Measurements from ENCODE around the gene RAB20. TPM values are rescaled to one million over a fixed set of nuclear protein-coding genes. Genes with fewer than 3 reads are reported as not detected.

The RAB20 gene
- total and polyA plus RNA-seq, 2 of the 8 experiments (the other 6 are each of a cell fraction or from before 2014, with no cell fraction given) = 14.8 to 27.9 TPM

- no peak overlapping the region for H3K23ac ChIP-seq (ENCODE audit: insufficient read length)
- WGBS, 2 experiments (ENCODE audit: extremely low coverage in 1 of 2, insufficient coverage in 1 of 2, insufficient read length in 1 of 2, insufficient replicate concordance in 2 of 2, low coverage in 1 of 2, low lambda C conversion rate in 2 of 2, missing lambda C conversion rate in 1 of 2) = 85% methylated on average over 16 of the region's 16 CpGs; no CpG with 5 or more reads in 1 of the 2 experiments
- TF ChIP-seq RBBP5 (IDR thresholded peaks at IDR 0.05; ENCODE audit: borderline replicate concordance, low read depth, low read length) = no peak
- TF ChIP-seq CTBP2 (IDR thresholded peaks at IDR 0.05; ENCODE audit: borderline replicate concordance, insufficient read depth, insufficient read length, low read length) = no peak
- no peak for TF ChIP-seq SIRT6 (IDR thresholded peaks at IDR 0.05; ENCODE audit: low read length)
- no peak for TF ChIP-seq BCL11A (IDR thresholded peaks at IDR 0.05; ENCODE audit: low read depth in 2 of 2, low read length in 2 of 2)
- TF ChIP-seq CEBPB (IDR thresholded peaks at IDR 0.05; ENCODE audit: low read depth, low read length) = no peak
- TF ChIP-seq CTCF (IDR thresholded peaks at IDR 0.05; ENCODE audit: control extremely low read depth in 1 of 3, insufficient read depth in 1 of 3, low read depth in 1 of 3, low read length in 3 of 3) = no peak
- TF ChIP-seq SP1 (IDR thresholded peaks at IDR 0.05; ENCODE audit: low read depth, low read length) = no peak
- no peak for TF ChIP-seq ATF2 (IDR thresholded peaks at IDR 0.05; ENCODE audit: low read length)
- no peak for TF ChIP-seq NRF1 (IDR thresholded peaks at IDR 0.05; ENCODE audit: low read depth, low read length)
Measured at GRCh38 chr13:110597041-110597689, 35.6 kb upstream of the RAB20 start.

More at GRCh38 chr13:110597041-110597689, 35.6 kb upstream of the RAB20 start:
- DNase-seq (ENCODE audit: low read depth in 1 of 2, low spot score in 2 of 2) (no peak), FAIRE-seq (no peak)
- Histone ChIP-seq H3K56ac (replicated peaks; ENCODE audit: insufficient read length, low read depth, low read length) (no peak overlapping the region), H2AK5ac (ENCODE audit: low read depth, low read length) (no peak overlapping the region), H2BK5ac (ENCODE audit: low read depth, low read length) (no peak overlapping the region), H3K9me3 (ENCODE audit: insufficient read depth in 2 of 2, low read depth in 1 of 2, low read length in 1 of 2) (no peaks in the 10 kb centered on the region), H4K20me1 (replicated peaks in 1 of 2; ENCODE audit: control insufficient read depth in 1 of 2, insufficient read depth in 2 of 2, low read length in 2 of 2) (no peaks in the 10 kb centered on the region), H3K23me2 (ENCODE audit: low read depth, low read length) (no peaks in the 10 kb centered on the region), H2BK20ac (ENCODE audit: low read length) (no peak overlapping the region), H3K18ac (ENCODE audit: extremely low read depth, low read length) (no peak overlapping the region), H3K27ac (ENCODE audit: low read depth, low read length) (no peak overlapping the region), H3K4me1 (replicated peaks in 1 of 4; ENCODE audit: control insufficient read depth in 3 of 4, insufficient read depth in 4 of 4, low read length in 3 of 4) (no peaks in the 10 kb centered on the region), H2AFZ (ENCODE audit: low read length) (no peak overlapping the region), H3K4ac (replicated peaks; ENCODE audit: insufficient read length, low read depth, low read length) (no peak overlapping the region), H2BK12ac (ENCODE audit: low read depth, low read length) (no peak overlapping the region), H3K79me2 (ENCODE audit: control insufficient read depth in 1 of 2, insufficient read depth in 2 of 2, low read length in 2 of 2) (no peaks in the 10 kb centered on the region), H3K4me2 (ENCODE audit: insufficient read depth in 1 of 2, low read depth in 2 of 2, low read length in 2 of 2) (no peak overlapping the region), H3K14ac (ENCODE audit: insufficient read length) (no peak overlapping the region), H4K5ac (ENCODE audit: insufficient read length, low read depth, low read length) (no peak overlapping the region), H4K8ac (ENCODE audit: extremely low read depth, insufficient read depth, low read length) (no peak overlapping the region), H3K79me1 (ENCODE audit: low read depth, low read length) (no peaks in the 10 kb centered on the region), H3K36me3 (ENCODE audit: control insufficient read depth in 2 of 4, insufficient read depth in 4 of 4, low read length in 3 of 4) (no peaks in the 10 kb centered on the region), H2BK120ac (replicated peaks; ENCODE audit: low read depth, low read length) (no peak overlapping the region), H4K91ac (replicated peaks; ENCODE audit: insufficient read length, low read length) (no peak overlapping the region), H2BK15ac (ENCODE audit: low read length) (peak overlapping the region; percentile 72; the same call in 1 of the 2 replicates), H3K4me3 (ENCODE audit: extremely low read depth in 1 of 4, insufficient read depth in 2 of 4, low read depth in 3 of 4, low read length in 4 of 4) (no peak overlapping the region), H3K9ac (replicated peaks in 1 of 4; ENCODE audit: extremely low read depth in 1 of 4, low read depth in 3 of 4, low read length in 3 of 4) (no peak overlapping the region), H3K27me3 (replicated peaks in 1 of 4; ENCODE audit: control insufficient read depth in 3 of 4, extremely low read depth in 1 of 4, insufficient read depth in 3 of 4, low read length in 3 of 4) (no peaks in the 10 kb centered on the region)
- ChIA-PET CTCF (ENCODE audit: partially characterized antibody) (interaction anchor here (0.6 to 1.7 kb wide), 6 partner anchors 11 to 222 kb away, joined by 3 to 7 read pairs (median 4); no protein-coding TSS in a partner anchor), POLR2A (ENCODE audit: partially characterized antibody) (interaction anchor here (1.8 kb wide), 1 partner anchor 115 kb away, joined by 4 read pairs; no protein-coding TSS in a partner anchor)
